HEK293 (cell line): ENCODE data around the gene LHFPL2.

Experiments used
- CTCF ChIP-seq: fragments of 450-650 bp; formaldehyde crosslinking; IDR thresholded peaks from 2 replicates; pipeline ENCODE4 v1.5.1; 2016; ENCODE audit warnings: missing biosample characterization, missing genetic modification characterization
- HOXA7 ChIP-seq: sonication (generic); formaldehyde crosslinking; IDR thresholded peaks from 2 replicates; pipeline ENCODE4 v1.8.1; 2022; ENCODE audit warnings: missing genetic modification reagents, borderline replicate concordance
- KLF10 ChIP-seq: fragments of 450-650 bp; IDR thresholded peaks from 2 replicates; pipeline ENCODE4 v1.5.1; 2018; ENCODE audit warnings: missing biosample characterization, mild to moderate bottlenecking, missing genetic modification characterization
- REPIN1 ChIP-seq: fragments of 450-650 bp; formaldehyde crosslinking; IDR thresholded peaks from 2 replicates; pipeline ENCODE4 v1.5.1; 2017; ENCODE audit warnings: missing biosample characterization, missing genetic modification characterization, low read depth
- SETDB1 ChIP-seq: IDR thresholded peaks from one replicate; pipeline ENCODE4 v1.6.1; 2017; ENCODE audit warnings: mild to moderate bottlenecking, low read length, moderate library complexity, mixed read lengths; ENCODE audit not compliant: insufficient read length
- YY1 ChIP-seq: fragments of 450-650 bp; formaldehyde crosslinking; IDR thresholded peaks from 2 replicates; pipeline ENCODE4 v1.5.1; 2018; ENCODE audit warnings: missing biosample characterization, missing genetic modification characterization
- ZNF221 ChIP-seq: fragments of 450-650 bp; formaldehyde crosslinking; IDR thresholded peaks from 2 replicates; pipeline ENCODE4 v1.5.1; 2017; ENCODE audit warnings: missing biosample characterization, missing genetic modification characterization, borderline replicate concordance
- ZNF266 ChIP-seq: fragments of 450-650 bp; formaldehyde crosslinking; IDR thresholded peaks from 2 replicates; pipeline ENCODE4 v1.5.1; 2016; ENCODE audit warnings: missing biosample characterization, missing genetic modification characterization, low read depth
- ZNF354C ChIP-seq: fragments of 450-650 bp; formaldehyde crosslinking; IDR thresholded peaks from 2 replicates; pipeline ENCODE4 v1.5.1; 2016; ENCODE audit warnings: missing biosample characterization, missing genetic modification characterization, low read depth, borderline replicate concordance
- ZNF48 ChIP-seq: fragments of 450-650 bp; formaldehyde crosslinking; IDR thresholded peaks from 2 replicates; pipeline ENCODE4 v1.5.1; 2016; ENCODE audit warnings: missing biosample characterization, missing genetic modification characterization

- TF ChIP-seq YY1 (tag by site-specific recombination), result no peak
- 0 out of 2 replicates have a peak, but pooled peaks have one; percentile 1 for TF ChIP-seq CTCF
- no peak for TF ChIP-seq ZNF221
- TF ChIP-seq SETDB1, result no peak
- no peak for TF ChIP-seq ZNF48 (tag by site-specific recombination)
- no peak for TF ChIP-seq ZNF266
- no peak for TF ChIP-seq REPIN1
- TF ChIP-seq ZNF354C (tag by site-specific recombination), result no peak
- peak; percentile 46; the same call in 1 of the 2 replicates for TF ChIP-seq KLF10 (tag by site-specific recombination)
- TF ChIP-seq HOXA7 (CRISPR knock-in tag), result no peak
These were observed at the start of gene LHFPL2 for GRCh38 chr5:78648359-78649210.
